Upper lobe of left lung (tissue), 6 donors: Measurements from ENCODE around the gene SLC2A10. TPM values are rescaled to one million over a fixed set of nuclear protein-coding genes. Genes with fewer than 3 reads are reported as not detected.

Source experiments
- ATAC-seq, 2 donors: fragments of 200-7000 bp; cut with Tn5 transposase; one replicate each; pipeline ENCODE4 v1.9.1; 2022; ENCODE audit warnings: mild to moderate bottlenecking in 2 of 2, moderate library complexity in 2 of 2; ENCODE audit not compliant: low FRiP score in 2 of 2
- DNase-seq, 2 donors: peaks; one replicate each; pipeline ENCODE4 v3.0.0-alpha.2; 2019 to 2020
- H3K27ac ChIP-seq, 4 donors: fragments of 200-600 bp; sonication (generic); one replicate each; pipeline ENCODE4 v1.5.1; 2016 to 2019
- H3K27me3 ChIP-seq, 4 donors: fragments of 200-600 bp; sonication (generic); one replicate each; pipeline ENCODE4 v1.5.1; 2017 to 2019
- H3K36me3 ChIP-seq, 4 donors: fragments of 200-600 bp; sonication (generic); one replicate each; pipeline ENCODE4 v1.5.1; 2016 to 2019
- H3K4me1 ChIP-seq, 4 donors: fragments of 200-600 bp; sonication (generic); one replicate each; pipeline ENCODE4 v1.5.1; 2018 to 2019
- H3K4me3 ChIP-seq, 4 donors: fragments of 200-600 bp; sonication (generic); one replicate each; pipeline ENCODE4 v1.5.1; 2017 to 2019; ENCODE audit warnings: mild to moderate bottlenecking in 2 of 4, moderate library complexity in 1 of 4
- H3K9me3 ChIP-seq, 4 donors: fragments of 200-600 bp; sonication (generic); one replicate each; pipeline ENCODE4 v1.5.1; 2018 to 2019
- CTCF ChIP-seq, 6 experiments: fragments of 450-650 bp in 4 of 6; fragments of 200-600 bp in 2 of 6; sonication (generic) in 2 of 6; IDR thresholded peaks; one replicate each; pipeline ENCODE4 v1.5.1; 2016 to 2019; ENCODE audit warnings: antibody characterized with exemption in 6 of 6
- EP300 ChIP-seq, 4 donors: sonication (generic); formaldehyde crosslinking; IDR thresholded peaks; one replicate each; pipeline ENCODE4 v1.5.1; 2017; ENCODE audit warnings: antibody characterized with exemption in 4 of 4, control low read depth in 2 of 4
- POLR2A ChIP-seq, 4 donors: fragments of 450-650 bp; IDR thresholded peaks; one replicate each; pipeline ENCODE4 v1.5.1; 2016 to 2017; ENCODE audit warnings: antibody characterized with exemption in 4 of 4, mild to moderate bottlenecking in 2 of 4
- POLR2AphosphoS5 ChIP-seq, 2 donors: sonication (generic); formaldehyde crosslinking; IDR thresholded peaks; one replicate each; pipeline ENCODE4 v1.5.1; 2017; ENCODE audit warnings: antibody characterized with exemption in 2 of 2
- WGBS, 2 donors: methylation state at CpG; one replicate each; pipeline ENCODE4 v1.1.5; 2017 to 2018; 5-methylcytosine and 5-hydroxymethylcytosine counted together
- total RNA-seq, 6 donors: library from RNA; depleted of rRNA in 4 of 6; stranded (reverse); fragments of >200 nt in 4 of 6; gene quantifications; one replicate each; pipeline versions ENCODE4 v1.1.0 to v1.2.1, GENCODE V29; 2016 to 2021
- donor health status: DM: no; HTN: no; CAD: no; lungs with moderate emphysema.
- donor health status: DM: no; HTN: yes; CAD: no; lungs with severe emphysema.

Gene SLC2A10
- total RNA-seq, 6 donors from 2014 or later = 5.5 to 93.2 (median 13.8) TPM

GRCh38 chr20:46731770-46732169 lies 22.3 kb downstream of the SLC2A10 start:
- Histone ChIP-seq H3K27ac (no peak overlapping the region), H3K27me3 (no peaks in the 10 kb centered on the region), H3K9me3 (no peaks in the 10 kb centered on the region), H3K36me3 (peaks cover 0 to 19% (median 5%) of the 10 kb centered on the region in 4 donors), H3K4me1 (no peaks in the 10 kb centered on the region), H3K4me3 (no peak overlapping the region)
- DNase-seq (no peak), ATAC-seq (no peak)
- TF ChIP-seq POLR2AphosphoS5 (IDR thresholded peaks at IDR 0.05) (no peak), POLR2A (IDR thresholded peaks at IDR 0.05) (no peak), EP300 (IDR thresholded peaks at IDR 0.05) (no peak), CTCF (IDR thresholded peaks at IDR 0.05) (no peak)
- WGBS, 2 donors = 77 to 90% methylated on average over 4 of the region's 4 CpGs

- Histone ChIP-seq H3K9me3 (no peaks in the 10 kb centered on the region), H3K27ac (no peak overlapping the region), H3K27me3 (no peaks in the 10 kb centered on the region), H3K4me3 (no peak overlapping the region), H3K4me1 (no peaks in the 10 kb centered on the region), H3K36me3 (peaks cover 0 to 11% (median 3%) of the 10 kb centered on the region in 4 donors)
- no peak for TF ChIP-seq EP300 (IDR thresholded peaks at IDR 0.05)
- no peak for TF ChIP-seq POLR2A (IDR thresholded peaks at IDR 0.05)
- DNase-seq = no peak
- no peak for ATAC-seq
- 96 to 97% methylated on average over 2 of the region's 2 CpGs for WGBS, 2 donors
Observed at GRCh38 chr20:46735436-46735835, 26.0 kb downstream of the SLC2A10 start.

- Histone ChIP-seq H3K27ac (no peak overlapping the region), H3K4me3 (no peak overlapping the region), H3K9me3 (no peaks in the 10 kb centered on the region), H3K4me1 (no peaks in the 10 kb centered on the region), H3K27me3 (no peaks in the 10 kb centered on the region), H3K36me3 (peaks cover 0 to 6% (median 0%) of the 10 kb centered on the region in 4 donors)
- ATAC-seq (no peak), DNase-seq (no peak)
- 59 to 64% methylated on average over 4 of the region's 4 CpGs for WGBS, 2 donors
- no peak for TF ChIP-seq EP300 (IDR thresholded peaks at IDR 0.05)
- TF ChIP-seq POLR2AphosphoS5 (IDR thresholded peaks at IDR 0.05) = no peak
- no peak for TF ChIP-seq CTCF (IDR thresholded peaks at IDR 0.05)
- no peak for TF ChIP-seq POLR2A (IDR thresholded peaks at IDR 0.05)
Observed at GRCh38 chr20:46739431-46740213, 30.2 kb downstream of the SLC2A10 start.

- Histone ChIP-seq H3K9me3 (no peaks in the 10 kb centered on the region), H3K27ac (no peak overlapping the region), H3K4me1 (no peaks in the 10 kb centered on the region), H3K4me3 (no peak overlapping the region), H3K36me3 (peaks cover 0 to 2% (median 0%) of the 10 kb centered on the region in 4 donors), H3K27me3 (no peaks in the 10 kb centered on the region)
- TF ChIP-seq CTCF (IDR thresholded peaks at IDR 0.05) = no peak
- no peak for TF ChIP-seq POLR2AphosphoS5 (IDR thresholded peaks at IDR 0.05)
- TF ChIP-seq POLR2A (IDR thresholded peaks at IDR 0.05) = no peak
- no peak for TF ChIP-seq EP300 (IDR thresholded peaks at IDR 0.05)
- DNase-seq (no peak), ATAC-seq (no peak)
- WGBS, 2 donors = 92 to 93% methylated on average over 3 of the region's 3 CpGs
Observed at GRCh38 chr20:46740214-46740609, 30.8 kb downstream of the SLC2A10 start.

- H3K27me3 ChIP-seq = no peaks in the 10 kb centered on the region
- ATAC-seq (no peak), DNase-seq (no peak)
- H3K4me1 ChIP-seq = no peaks in the 10 kb centered on the region
- WGBS, 2 donors = 68 to 82% methylated on average over 8 of the region's 8 CpGs
- H3K36me3 ChIP-seq = no peaks in the 10 kb centered on the region
- H3K9me3 ChIP-seq = no peaks in the 10 kb centered on the region
- H3K4me3 ChIP-seq = no peak overlapping the region
- no peak overlapping the region for H3K27ac ChIP-seq
- TF ChIP-seq EP300 (IDR thresholded peaks at IDR 0.05) (no peak), CTCF (IDR thresholded peaks at IDR 0.05) (no peak), POLR2AphosphoS5 (IDR thresholded peaks at IDR 0.05) (no peak), POLR2A (IDR thresholded peaks at IDR 0.05) (no peak)
Observed at GRCh38 chr20:46741924-46742668, 32.6 kb downstream of the SLC2A10 start.
